Measurements from ENCODE around the gene SMAP2.
A peak's percentile ranks its signal among the peaks of the same experiment; 100 is the strongest.

The SMAP2 gene

GRCh38 chr1:40439247-40439646 lies 65.7 kb downstream of the SMAP2 start (continued):
- TF ChIP-seq ZNF214 (tag by site-specific recombination; IDR thresholded peaks at IDR 0.05; ENCODE audit: borderline replicate concordance) (no peak), ZNF558 (tag by site-specific recombination; IDR thresholded peaks at IDR 0.05) (no peak), ZBTB26 (tag by site-specific recombination; optimal IDR thresholded peaks at IDR 0.05) (no peak), ZNF221 (tag by site-specific recombination; IDR thresholded peaks at IDR 0.05; ENCODE audit: borderline replicate concordance) (no peak), ZNF132 (tag by site-specific recombination; IDR thresholded peaks at IDR 0.05; ENCODE audit: borderline replicate concordance) (no peak), PRDM10 (tag by site-specific recombination; IDR thresholded peaks at IDR 0.05) (no peak)

- Histone ChIP-seq H3K27ac (ENCODE audit: extremely low read depth, low read depth, low read length) (peak within 1 kb of the TSS; percentile 13; the same call in 1 of the 2 replicates), H3K9me3 (ENCODE audit: control insufficient read depth, insufficient read depth, low read depth, low read length) (no peaks in the 10 kb centered on the region), H3K4me3 (ENCODE audit: low read depth, low read length) (peak within 1 kb of the TSS; percentile 59), H3K36me3 (ENCODE audit: control insufficient read depth in 2 of 2, insufficient read depth in 1 of 2, low read length in 2 of 2) (peaks cover 0 to 10% of the 10 kb centered on the region in 2 experiments; a peak in 1 of 3 replicates), H3K4me1 (ENCODE audit: control insufficient read depth, insufficient read depth, low read length) (no peaks in the 10 kb centered on the region)
- POLR2A ChIA-PET = interaction anchor here (0.6 to 1.3 kb wide), 10 partner anchors 10 to 242 kb away, joined by 3 to 11 read pairs (median 4); partner anchors contain the start of genes EXO5, NFYC, SMAP2 and ZFP69
- CTCF ChIA-PET = interaction anchor here (0.6 to 2.8 kb wide), 6 partner anchors 12 to 415 kb away, joined by 3 to 21 read pairs (median 3); no protein-coding TSS in a partner anchor
- TF ChIP-seq ZNF660 (tag by site-specific recombination; IDR thresholded peaks at IDR 0.05) (no peak), ZNF18 (tag by site-specific recombination; IDR thresholded peaks at IDR 0.05) (no peak), ZNF274 (IDR thresholded peaks at IDR 0.05; ENCODE audit: low read length) (no peak), ZNF274 (tag by site-specific recombination; IDR thresholded peaks at IDR 0.05; ENCODE audit: borderline replicate concordance) (no peak), ZNF692 (tag by site-specific recombination; IDR thresholded peaks at IDR 0.05) (peak; percentile 56), ZNF843 (tag by site-specific recombination; IDR thresholded peaks at IDR 0.05) (no peak), SP2 (tag by site-specific recombination; IDR thresholded peaks at IDR 0.05) (peak; percentile 66), MYNN (tag by site-specific recombination; IDR thresholded peaks at IDR 0.05; ENCODE audit: borderline replicate concordance) (no peak), ZBTB26 (tag by site-specific recombination; optimal IDR thresholded peaks at IDR 0.05) (peak; percentile 96), OSR2 (tag by site-specific recombination; IDR thresholded peaks at IDR 0.05) (no peak; the same call in 1 of the 2 replicates), ZNF362 (tag by site-specific recombination; IDR thresholded peaks at IDR 0.05) (no peak), ZNF23 (tag by site-specific recombination; IDR thresholded peaks at IDR 0.05; ENCODE audit: borderline replicate concordance) (no peak), ZNF555 (tag by site-specific recombination; conservative IDR thresholded peaks at IDR 0.05) (no peak), ZNF214 (tag by site-specific recombination; IDR thresholded peaks at IDR 0.05; ENCODE audit: borderline replicate concordance) (no peak), ZNF146 (tag by site-specific recombination; IDR thresholded peaks at IDR 0.05) (no peak), HOXA7 (CRISPR knock-in tag; IDR thresholded peaks at IDR 0.05; ENCODE audit: borderline replicate concordance) (no peak), KLF9 (tag by site-specific recombination; IDR thresholded peaks at IDR 0.05; ENCODE audit: low read depth) (peak; percentile 97), TCF7L2 (IDR thresholded peaks at IDR 0.05; ENCODE audit: borderline replicate concordance, low read depth, low read length) (no peak)
These were observed 76.4 kb downstream of the SMAP2 start, which contains the start of gene ZFP69B for GRCh38 chr1:40449684-40450494. Gene ZFP69B (plus strand): TSS chr1:40450476. CDS start chr1:40450962, 486 bp downstream.
